ENCODE results near the gene SEMA6D.
"Not testable (repeated sequence)": the region's sequence is repeated elsewhere in the genome, so short reads cannot be mapped to it uniquely, and the experiment has no call there.

Gene SEMA6D

GRCh38 chr15:47716516-47716915 is 789 bp upstream of the SEMA6D start:
- DNase-seq (ENCODE audit: low read depth): no peak

DNA sequence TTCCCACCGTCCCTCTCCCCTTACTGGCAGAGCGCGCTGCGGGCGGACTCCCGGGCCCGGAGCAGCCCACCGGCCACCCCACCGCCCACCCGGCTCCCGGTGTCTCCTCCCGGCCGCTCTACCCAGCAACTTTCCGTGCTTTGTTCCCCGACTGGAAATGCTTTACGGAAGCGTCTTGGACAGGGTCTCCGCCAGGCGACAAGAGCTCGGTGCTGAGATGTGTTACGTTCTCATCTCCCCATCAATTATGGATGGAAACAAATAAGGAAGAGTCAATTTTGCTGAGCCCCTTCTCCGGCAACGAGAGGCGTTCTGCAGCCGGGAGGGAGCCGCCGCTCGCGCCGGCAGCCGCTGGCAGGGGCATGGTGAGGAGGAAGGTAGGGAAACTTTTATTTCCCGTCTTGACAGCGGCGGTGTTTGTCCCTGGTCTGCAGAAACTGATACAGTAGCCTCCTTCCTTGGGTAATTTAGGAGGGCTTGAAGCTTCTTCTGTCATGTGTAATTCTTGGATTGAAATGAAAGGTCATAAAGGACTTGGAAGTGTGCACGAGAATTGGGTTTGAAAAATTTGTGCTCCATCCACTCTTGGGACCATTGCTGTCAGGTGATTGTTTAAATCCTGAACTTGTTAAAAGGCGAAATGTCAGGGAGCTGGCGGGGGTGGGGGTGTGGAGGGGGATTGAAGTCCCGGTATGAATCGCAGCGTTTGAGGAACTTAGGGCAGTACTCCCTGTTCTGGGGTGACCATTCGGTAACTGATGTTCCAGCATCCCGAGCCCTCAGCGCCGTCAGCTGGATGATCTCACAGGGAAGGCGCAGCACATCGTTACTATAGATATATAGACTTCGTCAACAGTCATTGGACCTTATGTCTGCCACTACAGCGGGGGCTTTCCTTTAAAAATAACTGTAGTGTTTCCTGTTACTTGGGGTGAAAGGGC is 1.5 kb downstream of the SEMA6D start:
- no peak for DNase-seq (ENCODE audit: low read depth)

GRCh38 chr15:47719730-47720129 is 2.4 kb downstream of the SEMA6D start:
- no peak for DNase-seq (ENCODE audit: low read depth)

DNA sequence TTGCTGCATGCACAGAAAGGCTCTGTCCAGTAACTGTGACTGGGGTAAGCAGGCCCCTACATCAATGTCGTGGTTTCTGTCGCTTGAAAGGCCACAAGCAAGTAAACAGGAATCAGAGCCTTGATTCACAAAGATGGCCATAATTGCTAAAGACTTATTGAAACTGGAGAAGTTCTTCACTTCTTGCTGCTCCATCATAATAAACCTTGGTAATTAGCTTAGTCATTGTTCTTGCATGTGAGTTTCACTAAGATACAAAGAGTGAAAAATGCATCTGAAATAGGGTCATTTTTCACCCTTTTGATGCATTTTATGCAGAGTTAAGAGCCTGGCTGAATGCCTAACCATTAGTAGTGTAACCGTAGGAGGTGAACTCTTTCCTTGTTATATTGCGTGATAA is 3.2 kb downstream of the SEMA6D start:
- no peak for DNase-seq (ENCODE audit: low read depth)

- DNase-seq (ENCODE audit: low read depth): no peak
These were observed 4.4 kb downstream of the SEMA6D start for GRCh38 chr15:47721676-47722075.

GRCh38 chr15:47724346-47724745 is 7.0 kb downstream of the SEMA6D start:
- DNase-seq (ENCODE audit: low read depth): no peak

GRCh38 chr15:47725051-47725450 is 7.7 kb downstream of the SEMA6D start:
- no peak for DNase-seq (ENCODE audit: low read depth)

DNA sequence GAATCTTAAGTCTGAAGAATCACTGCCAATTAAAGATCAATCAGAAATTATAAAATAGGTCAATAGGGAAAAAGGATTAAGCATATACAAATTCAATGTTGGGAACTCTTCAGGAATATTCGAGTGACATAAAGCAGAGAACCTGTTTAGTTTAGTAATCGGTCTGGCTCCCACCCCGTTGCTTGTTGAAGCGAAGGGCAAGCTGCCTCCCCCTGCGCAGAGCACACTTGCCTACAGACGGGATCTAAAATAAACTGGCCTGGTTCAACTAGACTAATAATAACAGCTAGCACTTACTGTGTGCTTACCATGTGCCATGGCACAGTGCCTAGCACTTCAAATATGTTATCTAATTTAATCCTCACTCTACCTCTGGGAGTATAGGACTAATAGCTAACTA is 8.6 kb downstream of the SEMA6D start:
- no peak for DNase-seq (ENCODE audit: low read depth)

- no peak for DNase-seq (ENCODE audit: low read depth)
These were observed 9.1 kb downstream of the SEMA6D start for GRCh38 chr15:47726399-47726823.

DNA sequence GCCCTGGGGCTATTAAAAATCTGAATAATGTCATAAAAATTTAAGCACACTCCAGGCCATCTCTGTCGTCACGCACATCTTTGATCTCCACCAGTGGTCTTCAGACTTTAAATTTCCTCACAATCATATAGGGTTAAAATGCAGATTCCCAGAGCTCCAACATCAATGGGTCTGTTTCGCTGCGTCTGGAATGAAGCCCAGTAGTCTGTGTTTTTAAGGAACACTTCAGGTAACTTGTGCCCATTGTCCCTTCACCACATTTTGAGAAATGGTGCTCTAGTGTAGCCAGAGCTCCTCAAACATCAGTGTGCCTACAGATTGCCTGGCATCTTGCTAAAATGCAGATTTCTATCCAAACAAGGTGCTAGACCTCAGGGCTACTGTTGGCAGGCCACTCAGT is 9.8 kb downstream of the SEMA6D start:
- no peak for DNase-seq (ENCODE audit: low read depth)

GRCh38 chr15:47727676-47728075 is 10.4 kb downstream of the SEMA6D start:
- DNase-seq (ENCODE audit: low read depth): no peak

GRCh38 chr15:47728426-47728825 is 11.1 kb downstream of the SEMA6D start:
- no peak for DNase-seq (ENCODE audit: low read depth)

GRCh38 chr15:47728886-47729285 is 11.6 kb downstream of the SEMA6D start:
- no peak for DNase-seq (ENCODE audit: low read depth)

- no peak for DNase-seq (ENCODE audit: low read depth)
These were observed 13.9 kb downstream of the SEMA6D start for GRCh38 chr15:47731230-47731629.

GRCh38 chr15:47732248-47732647 is 14.9 kb downstream of the SEMA6D start:
- DNase-seq (ENCODE audit: low read depth): no peak

DNA sequence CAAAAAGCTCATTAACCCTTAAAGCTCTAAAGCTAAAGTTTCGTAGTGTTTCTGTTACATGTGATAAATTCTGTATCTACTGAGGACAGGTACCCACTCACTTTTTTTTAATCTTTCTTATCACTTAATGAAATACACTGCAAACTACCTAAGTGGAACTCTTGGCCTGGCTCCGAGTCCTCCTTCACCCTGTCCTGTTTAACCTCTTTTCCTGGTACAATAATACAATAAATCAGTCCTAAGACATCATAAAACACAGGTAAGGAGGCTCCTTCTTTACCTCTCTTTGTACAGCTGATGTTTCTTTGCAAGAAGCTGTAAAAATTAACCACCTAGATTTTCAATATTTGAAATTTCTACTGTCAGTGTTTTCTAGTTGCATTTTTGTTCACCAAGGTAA is 15.8 kb downstream of the SEMA6D start:
- no peak for DNase-seq (ENCODE audit: low read depth)

DNA sequence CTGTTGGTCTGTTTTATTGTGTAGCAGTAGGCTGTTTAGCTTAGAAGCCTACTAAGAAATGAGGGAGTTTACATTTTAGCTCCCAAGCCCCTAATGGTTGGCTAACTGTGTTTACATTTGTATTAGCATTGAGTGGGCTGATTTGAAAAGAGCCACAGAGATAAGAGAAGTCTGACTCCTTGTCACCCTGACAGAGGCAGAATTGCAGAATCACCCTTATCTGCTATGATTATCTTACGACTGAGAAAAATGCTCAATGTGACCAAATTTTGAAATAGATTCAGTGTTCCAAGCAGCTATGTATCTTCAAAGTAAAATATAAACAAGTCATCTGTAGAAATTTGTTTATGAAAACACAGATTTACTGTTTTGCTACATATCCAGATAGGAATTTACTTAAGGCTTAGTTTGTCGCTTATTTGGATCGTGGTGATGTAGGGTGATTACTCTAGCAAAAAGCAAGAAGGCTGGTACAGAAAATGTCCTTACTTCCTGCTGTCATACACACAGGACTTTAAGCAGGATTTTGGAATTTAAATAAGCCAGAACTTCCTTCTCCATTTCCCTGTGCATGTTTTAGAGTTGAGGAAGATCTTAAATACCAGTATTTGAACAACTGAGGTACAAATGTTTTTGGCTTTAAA is 19.0 kb downstream of the SEMA6D start:
- no peak for DNase-seq (ENCODE audit: low read depth)

- DNase-seq (ENCODE audit: low read depth): no peak
These were observed 20.2 kb downstream of the SEMA6D start for GRCh38 chr15:47737477-47737876.

DNA sequence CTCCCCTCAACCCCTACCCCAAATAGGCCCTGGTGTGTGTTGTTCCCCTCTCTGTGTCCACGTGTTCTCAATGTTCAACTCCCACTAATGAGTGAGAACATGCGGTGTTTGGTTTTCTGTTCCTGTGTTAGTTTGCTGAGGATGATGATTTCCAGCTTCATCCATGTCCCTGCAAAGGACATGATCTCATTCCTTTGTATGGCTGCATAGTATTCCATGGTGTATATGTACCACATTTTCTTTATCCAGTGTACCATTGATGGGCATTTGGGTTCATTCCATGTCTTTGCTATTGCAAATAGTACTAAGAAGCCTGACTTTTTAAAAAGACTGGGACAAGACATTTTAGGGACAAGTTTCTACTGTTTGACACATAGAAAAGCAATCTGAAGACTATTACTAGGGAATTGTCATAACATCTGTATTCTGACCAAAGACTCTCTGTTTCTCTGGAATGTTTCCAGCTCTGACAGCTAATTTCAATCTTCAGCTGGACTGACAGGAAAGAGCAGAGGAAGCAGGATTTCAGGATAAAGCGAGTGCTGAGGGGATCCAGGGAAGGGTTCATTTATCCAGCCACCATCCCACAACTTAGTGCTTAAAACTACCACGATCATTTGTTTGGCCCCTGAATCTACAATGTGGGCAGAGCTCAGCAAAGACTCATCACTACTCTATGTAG is 21.0 kb downstream of the SEMA6D start:
- DNase-seq (ENCODE audit: low read depth): not testable (repeated sequence)

DNA sequence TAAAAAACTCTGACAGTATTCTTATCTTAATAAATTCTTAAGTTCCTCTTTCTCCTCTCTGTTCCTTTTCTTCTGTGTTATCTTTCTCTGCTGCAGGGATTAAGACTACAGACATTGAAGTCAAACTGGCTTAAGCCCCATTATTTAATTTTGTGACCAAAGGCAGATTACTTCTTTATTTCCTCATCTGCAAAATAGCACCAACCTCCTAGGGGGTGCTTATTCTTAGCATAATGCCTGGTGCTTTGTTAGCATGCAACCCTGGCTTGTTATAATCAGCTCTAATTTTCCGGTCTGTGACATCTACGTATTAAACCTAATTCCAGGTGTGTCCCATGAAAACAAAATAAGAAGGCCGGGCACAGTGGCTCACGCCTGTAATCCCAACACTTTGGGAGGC is 23.8 kb downstream of the SEMA6D start:
- DNase-seq (ENCODE audit: low read depth): no peak

GRCh38 chr15:47741907-47742306 is 24.6 kb downstream of the SEMA6D start:
- DNase-seq (ENCODE audit: low read depth): no peak

DNA sequence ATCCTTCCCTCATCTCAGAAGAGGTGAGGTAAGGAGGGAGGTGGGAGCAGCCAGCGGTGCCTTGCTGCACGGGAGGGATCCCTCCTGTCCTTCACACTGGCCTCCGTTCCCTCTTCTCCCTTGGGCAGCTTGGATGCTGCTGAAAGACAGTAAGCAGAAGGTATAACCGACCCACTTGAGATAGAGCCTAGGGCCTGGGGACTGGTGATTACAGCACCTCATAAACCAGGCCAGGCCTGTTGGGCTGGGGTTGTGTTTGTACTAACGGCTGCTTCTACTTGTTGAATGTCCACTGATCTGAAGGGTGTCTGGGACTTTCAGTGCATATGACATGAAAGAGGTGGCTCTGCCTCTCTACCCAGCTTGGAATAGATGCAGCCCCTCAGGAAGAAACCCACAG is 25.0 kb downstream of the SEMA6D start:
- no peak for DNase-seq (ENCODE audit: low read depth)

GRCh38 chr15:47742742-47743141 is 25.4 kb downstream of the SEMA6D start:
- no peak for DNase-seq (ENCODE audit: low read depth)

Measured in activated gamma-delta T cell treated with anti-CD3 and anti-CD28 coated beads, Interleukin-2, amount 50 U/mL, for 16 hours (primary cell).